ENCODE data around the gene PAN3. TPM values are rescaled to one million over a fixed set of nuclear protein-coding genes. Genes with fewer than 3 reads are reported as not detected.

Gene PAN3
- total RNA-seq, 6 donors from 2014 or later, result 30.2 to 69.1 (median 34.1) TPM

- ATAC-seq (ENCODE audit: low FRiP score in 2 of 2) (no peak), DNase-seq (no peak)
- no peak overlapping the region for H3K27ac ChIP-seq
- H3K27me3 ChIP-seq, result no peaks in the 10 kb centered on the region
- no peak overlapping the region for H3K4me3 ChIP-seq
- TF ChIP-seq EP300 (IDR thresholded peaks at IDR 0.05) (no peak), POLR2A (IDR thresholded peaks at IDR 0.05) (no peak), CTCF (IDR thresholded peaks at IDR 0.05) (no peak), POLR2AphosphoS5 (IDR thresholded peaks at IDR 0.05) (no peak)
- H3K9me3 ChIP-seq, result no peaks in the 10 kb centered on the region
- 64 to 79% methylated on average over 4 of the region's 4 CpGs for WGBS, 2 donors
- peaks cover 0 to 8% (median 0%) of the 10 kb centered on the region in 4 donors for H3K36me3 ChIP-seq
- peaks cover 0 to 11% (median 6%) of the 10 kb centered on the region in 4 donors for H3K4me1 ChIP-seq
Observed at GRCh38 chr13:28338006-28338574, 199.7 kb downstream of the PAN3 start.

DNA sequence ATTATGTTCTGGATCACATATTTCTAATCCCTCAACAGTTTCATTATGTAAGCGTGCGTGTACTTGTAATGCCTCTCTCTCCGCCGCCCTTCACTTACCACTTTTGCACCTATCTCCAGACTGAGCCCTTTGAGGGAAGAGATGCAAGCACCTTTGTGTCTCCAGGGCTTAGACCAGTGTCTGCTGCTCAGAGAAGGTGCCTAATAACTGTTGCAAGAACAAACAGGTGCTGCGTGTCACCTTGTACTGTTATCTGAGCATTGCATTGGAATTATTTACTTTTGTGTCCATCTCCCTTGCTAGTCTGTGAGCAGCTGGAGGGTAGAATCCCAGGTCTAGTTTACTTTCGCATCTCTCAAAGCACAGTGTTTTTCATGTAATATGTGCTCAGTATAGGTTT, 200.4 kb downstream of the PAN3 start:
- no peak for TF ChIP-seq POLR2AphosphoS5 (IDR thresholded peaks at IDR 0.05)
- TF ChIP-seq CTCF (IDR thresholded peaks at IDR 0.05), result no peak
- no peak for TF ChIP-seq EP300 (IDR thresholded peaks at IDR 0.05)
- TF ChIP-seq POLR2A (IDR thresholded peaks at IDR 0.05), result no peak
- H3K4me1 ChIP-seq, result peaks cover 0 to 11% (median 6%) of the 10 kb centered on the region in 4 donors
- H3K9me3 ChIP-seq, result no peaks in the 10 kb centered on the region
- ATAC-seq (ENCODE audit: low FRiP score in 2 of 2) (no peak), DNase-seq (no peak)
- H3K27me3 ChIP-seq, result no peaks in the 10 kb centered on the region
- no peak overlapping the region for H3K27ac ChIP-seq
- peaks cover 0 to 13% (median 0%) of the 10 kb centered on the region in 4 donors for H3K36me3 ChIP-seq
- H3K4me3 ChIP-seq, result no peak overlapping the region
- 72 to 97% methylated on average over 5 to 6 of the region's 6 CpGs for WGBS, 2 donors

GRCh38 chr13:28339419-28339818, 201.1 kb downstream of the PAN3 start:
- no peak for DNase-seq
- Histone ChIP-seq H3K36me3 (peaks cover 0 to 14% (median 0%) of the 10 kb centered on the region in 4 donors), H3K27ac (no peak overlapping the region), H3K4me3 (no peak overlapping the region), H3K27me3 (no peaks in the 10 kb centered on the region), H3K4me1 (peaks cover 0 to 11% (median 6%) of the 10 kb centered on the region in 4 donors), H3K9me3 (no peaks in the 10 kb centered on the region)
- no peak for ATAC-seq (ENCODE audit: low FRiP score in 2 of 2)
- WGBS, 2 donors, result 81 to 90% methylated on average over 2 of the region's 2 CpGs
- TF ChIP-seq POLR2AphosphoS5 (IDR thresholded peaks at IDR 0.05), result no peak
- no peak for TF ChIP-seq EP300 (IDR thresholded peaks at IDR 0.05)
- no peak for TF ChIP-seq CTCF (IDR thresholded peaks at IDR 0.05)
- TF ChIP-seq POLR2A (IDR thresholded peaks at IDR 0.05), result no peak

DNA sequence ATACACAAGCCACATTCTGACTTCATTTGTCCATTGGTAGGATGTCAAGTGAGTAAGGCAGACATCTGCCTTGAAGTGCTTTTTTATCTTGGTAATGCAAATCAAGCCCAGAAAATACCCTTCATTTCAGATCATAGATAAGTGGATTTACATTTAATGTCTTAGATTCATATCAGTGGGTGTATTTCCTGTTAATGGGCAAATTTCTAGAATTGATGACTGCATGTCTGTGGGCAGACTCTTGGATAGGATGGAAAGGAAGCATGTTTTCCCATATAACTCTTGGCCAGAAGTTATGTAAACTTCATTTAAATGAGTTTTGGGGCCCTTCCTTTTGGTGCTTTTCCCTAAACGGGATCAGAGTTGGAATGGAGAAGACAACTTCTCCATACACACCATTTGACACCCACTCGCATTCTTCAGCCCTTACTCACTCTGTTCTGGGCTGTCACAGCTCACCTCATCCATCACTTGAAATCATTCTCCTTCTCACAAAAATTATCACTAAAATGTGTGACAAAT, 202.0 kb downstream of the PAN3 start:
- Histone ChIP-seq H3K9me3 (no peaks in the 10 kb centered on the region), H3K4me1 (peaks cover 0 to 11% (median 6%) of the 10 kb centered on the region in 4 donors), H3K27me3 (no peaks in the 10 kb centered on the region), H3K27ac (no peak overlapping the region), H3K36me3 (peaks cover 0 to 14% (median 0%) of the 10 kb centered on the region in 4 donors), H3K4me3 (no peak overlapping the region)
- TF ChIP-seq EP300 (IDR thresholded peaks at IDR 0.05) (no peak), POLR2AphosphoS5 (IDR thresholded peaks at IDR 0.05) (no peak), POLR2A (IDR thresholded peaks at IDR 0.05) (no peak), CTCF (IDR thresholded peaks at IDR 0.05) (no peak)
- DNase-seq (no peak), ATAC-seq (ENCODE audit: low FRiP score in 2 of 2) (no peak)
- 69 to 72% methylated on average over 2 of the region's 2 CpGs for WGBS, 2 donors

DNA sequence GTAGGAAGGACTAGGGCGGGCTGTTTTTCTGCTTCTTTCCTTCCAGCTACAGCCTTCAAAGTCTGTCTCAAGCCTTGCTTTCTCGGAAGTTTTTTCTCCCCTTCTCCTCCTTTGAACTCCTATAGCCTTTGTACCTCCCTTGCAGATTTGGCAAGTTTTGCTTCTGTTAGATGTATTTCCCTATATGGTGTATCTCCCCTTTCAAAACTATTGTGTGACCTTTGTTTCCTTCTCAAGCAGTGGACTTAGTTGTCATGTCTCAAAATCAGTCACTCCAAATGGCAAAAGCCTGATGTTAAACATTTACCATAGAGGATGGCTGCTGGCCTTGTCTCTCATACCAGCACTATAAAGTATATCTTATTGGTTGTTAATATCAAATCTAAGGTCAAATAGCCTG, 203.9 kb downstream of the PAN3 start:
- no peak for ATAC-seq (ENCODE audit: low FRiP score in 2 of 2)

More for the DNA sequence above, 203.9 kb downstream of the PAN3 start:
- Histone ChIP-seq H3K4me3 (no peak overlapping the region), H3K4me1 (peaks cover 0 to 11% (median 6%) of the 10 kb centered on the region in 4 donors), H3K36me3 (peaks cover 0 to 14% (median 0%) of the 10 kb centered on the region in 4 donors), H3K27me3 (no peaks in the 10 kb centered on the region), H3K9me3 (no peaks in the 10 kb centered on the region), H3K27ac (no peak overlapping the region)
- DNase-seq, result no peak
- 85 to 86% methylated on average over 2 of the region's 2 CpGs for WGBS, 2 donors
- TF ChIP-seq POLR2A (IDR thresholded peaks at IDR 0.05) (no peak), POLR2AphosphoS5 (IDR thresholded peaks at IDR 0.05) (no peak), CTCF (IDR thresholded peaks at IDR 0.05) (no peak), EP300 (IDR thresholded peaks at IDR 0.05) (no peak)
